GM19463 (cell line): ENCODE results near the gene ERGIC1.
"Not testable (repeated sequence)": the region's sequence is repeated elsewhere in the genome, so short reads cannot be mapped to it uniquely, and the experiment has no call there.

ENCODE experiments used
- ATAC-seq: cut with Tn5 transposase; IDR thresholded peaks from one replicate; pipeline ENCODE4 v1.9.1; 2021; ENCODE audit warnings: mild to moderate bottlenecking, moderate library complexity; ENCODE audit not compliant: unreplicated experiment

ERGIC1 gene, protein sequence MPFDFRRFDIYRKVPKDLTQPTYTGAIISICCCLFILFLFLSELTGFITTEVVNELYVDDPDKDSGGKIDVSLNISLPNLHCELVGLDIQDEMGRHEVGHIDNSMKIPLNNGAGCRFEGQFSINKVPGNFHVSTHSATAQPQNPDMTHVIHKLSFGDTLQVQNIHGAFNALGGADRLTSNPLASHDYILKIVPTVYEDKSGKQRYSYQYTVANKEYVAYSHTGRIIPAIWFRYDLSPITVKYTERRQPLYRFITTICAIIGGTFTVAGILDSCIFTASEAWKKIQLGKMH

DNA sequence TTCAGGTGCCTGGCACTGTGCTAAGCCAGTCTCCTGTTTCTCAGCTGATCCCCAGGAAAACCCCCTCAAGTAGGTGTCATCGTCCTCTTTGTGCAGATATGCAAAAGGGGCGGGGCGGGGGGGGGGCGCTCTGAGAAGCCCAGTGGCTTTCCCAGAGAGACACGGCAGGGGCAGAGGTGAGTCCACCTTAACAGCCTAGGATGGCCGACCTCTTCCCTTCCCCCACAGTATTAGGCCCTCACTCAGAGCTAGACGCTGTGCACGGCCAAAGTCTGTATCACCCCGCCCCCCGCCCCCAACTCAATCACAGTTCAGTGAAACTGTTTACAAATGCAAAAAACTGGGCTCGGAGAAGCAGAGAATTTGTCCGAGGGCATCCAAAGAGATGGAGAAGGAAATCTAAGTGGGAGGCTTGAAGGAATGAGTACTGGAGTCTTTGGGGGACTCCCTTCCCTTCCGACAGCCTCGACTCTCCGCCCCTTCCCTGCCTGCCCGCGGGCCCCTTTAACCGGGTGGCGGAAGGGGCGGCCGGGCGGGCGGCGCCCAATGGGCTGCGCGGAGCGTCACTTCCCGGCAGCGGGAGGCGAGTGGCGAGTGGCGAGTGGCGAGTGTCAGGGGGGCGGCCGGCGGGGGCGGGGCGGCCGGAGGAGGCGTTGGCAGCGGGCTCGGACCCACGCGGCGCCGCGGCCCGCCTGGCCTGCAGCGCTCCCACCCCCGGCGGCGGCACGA lies at the start of gene ERGIC1:
TSS of gene ERGIC1 (plus strand) at position 566 of the 729 bp plus-strand sequence. CDS start at position 729, 163 bp downstream.
- peak; percentile 75 for ATAC-seq

DNA sequence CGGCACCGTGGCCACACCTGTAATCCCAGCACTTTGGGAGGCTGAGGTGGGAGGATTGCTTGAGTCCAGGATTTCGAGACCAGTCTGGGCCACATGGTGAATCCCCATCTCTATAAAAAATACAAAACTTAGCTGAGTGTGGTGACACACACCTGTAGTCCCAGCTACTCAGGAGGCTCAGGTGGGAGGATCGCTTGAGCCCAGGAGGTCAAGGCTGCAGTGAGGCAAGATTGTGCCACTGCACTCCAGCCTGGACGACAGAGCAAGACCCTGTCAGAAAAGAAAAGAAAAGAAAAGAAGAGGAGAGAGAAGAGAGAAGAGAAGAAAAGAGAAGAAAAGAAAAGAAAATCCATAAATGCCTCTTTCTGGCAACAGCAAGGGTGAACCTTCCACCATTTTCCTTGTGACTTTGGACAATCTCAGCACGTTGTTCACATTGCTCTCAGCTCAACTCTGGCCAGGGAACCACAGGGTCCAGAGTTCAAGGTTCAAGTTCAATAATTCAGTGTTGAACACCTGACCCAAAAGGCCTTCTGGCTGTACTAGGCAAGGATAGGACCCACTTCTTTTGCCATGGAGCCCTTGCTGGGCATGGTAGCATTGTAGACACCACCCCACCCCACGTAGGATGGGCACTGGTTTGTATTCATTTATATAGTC lies 48.5 kb upstream of the ERGIC1 start:
- no peak for ATAC-seq

DNA sequence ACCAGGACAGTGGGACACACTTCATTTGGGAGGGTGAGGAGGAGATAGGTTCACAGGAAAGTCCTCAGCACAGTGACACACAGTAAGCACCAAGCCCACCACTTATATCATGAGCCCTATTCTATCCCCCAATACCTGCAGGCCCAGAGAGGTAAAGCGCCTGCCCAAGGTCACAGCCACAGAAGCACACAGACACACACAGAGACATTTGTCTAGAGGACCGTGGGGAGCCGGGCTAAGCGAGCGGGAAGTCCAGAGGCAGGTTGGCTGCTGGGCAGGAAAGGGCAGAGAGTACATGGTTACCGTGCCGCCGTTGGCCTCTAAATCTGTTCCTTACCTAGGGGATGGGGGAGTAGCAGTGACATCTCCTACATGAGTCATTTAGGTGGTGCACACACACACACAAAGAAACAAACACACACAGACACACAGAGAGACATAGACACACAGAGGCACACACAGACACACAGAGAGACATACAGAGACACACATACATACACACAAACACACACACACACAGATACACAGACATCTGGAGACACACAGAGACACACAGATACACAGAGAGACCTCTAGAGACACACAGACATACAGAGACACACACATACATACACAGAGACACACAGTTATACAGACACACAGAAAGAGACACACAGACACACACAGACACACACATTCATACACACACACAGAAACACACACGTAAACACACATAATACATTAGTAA lies 47.2 kb upstream of the ERGIC1 start:
- ATAC-seq = no peak

DNA sequence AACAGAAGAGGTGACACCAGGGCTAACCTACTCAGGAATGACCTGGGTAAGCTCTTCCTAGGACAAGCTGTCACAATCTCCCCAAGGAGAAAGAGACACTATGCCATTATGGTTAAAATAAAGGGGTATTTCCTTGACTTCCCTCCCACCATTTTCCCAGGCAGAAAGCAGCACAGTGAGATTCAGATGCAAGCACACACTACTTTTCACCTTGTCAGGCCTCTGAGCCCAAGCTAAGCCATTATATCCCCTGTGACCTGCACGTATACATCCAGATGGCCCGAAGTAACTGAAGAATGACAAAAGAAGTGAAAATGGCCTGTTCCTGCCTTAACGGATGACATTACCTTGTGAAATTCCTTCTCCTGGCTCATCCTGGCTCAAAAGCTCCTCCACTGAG lies 46.5 kb upstream of the ERGIC1 start:
- not testable (repeated sequence) for ATAC-seq

DNA sequence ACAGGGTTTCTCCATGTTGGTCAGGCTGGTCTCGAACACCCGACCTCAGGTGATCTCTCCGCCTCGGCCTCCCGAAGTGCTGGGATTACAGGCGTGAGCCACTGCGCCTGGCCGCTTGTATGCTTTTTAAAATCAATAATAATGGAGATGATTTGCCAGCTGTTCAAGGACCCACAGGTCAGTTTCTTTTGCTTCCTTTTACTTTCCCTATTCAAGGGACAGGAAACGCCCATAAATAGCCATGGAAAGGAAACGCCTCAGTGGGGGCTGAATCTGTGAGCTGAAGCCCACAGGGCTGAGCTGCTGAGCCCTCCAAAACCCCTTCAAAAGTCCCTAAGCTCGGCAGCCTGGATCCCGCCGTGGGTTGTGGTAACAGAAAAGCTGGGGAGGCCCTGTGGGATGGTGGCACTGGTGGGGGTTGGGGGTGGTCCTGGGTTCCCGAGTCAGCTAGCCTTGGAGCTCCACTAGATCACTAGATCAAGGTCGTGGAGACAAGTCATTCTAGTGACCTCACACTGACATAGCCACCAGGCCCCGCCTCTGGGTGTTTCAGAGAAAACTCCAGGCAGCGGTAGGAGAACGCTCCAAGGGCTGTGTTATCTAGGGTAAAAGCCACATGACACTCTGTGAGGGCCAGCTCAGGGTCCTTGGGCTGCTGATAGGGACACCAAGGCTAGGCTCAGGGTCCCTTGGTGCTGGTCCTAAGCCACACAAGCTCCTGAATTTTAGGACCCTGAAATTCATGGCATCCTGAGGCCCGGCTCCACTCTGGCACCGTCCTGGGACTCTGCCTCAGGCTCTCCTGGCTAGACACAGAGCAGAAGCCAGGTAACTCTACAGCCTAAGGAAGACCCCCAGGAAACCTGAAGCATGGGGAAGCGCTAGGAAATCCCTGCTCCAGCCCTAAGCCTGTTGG lies 45.0 kb upstream of the ERGIC1 start:
- no peak for ATAC-seq

DNA sequence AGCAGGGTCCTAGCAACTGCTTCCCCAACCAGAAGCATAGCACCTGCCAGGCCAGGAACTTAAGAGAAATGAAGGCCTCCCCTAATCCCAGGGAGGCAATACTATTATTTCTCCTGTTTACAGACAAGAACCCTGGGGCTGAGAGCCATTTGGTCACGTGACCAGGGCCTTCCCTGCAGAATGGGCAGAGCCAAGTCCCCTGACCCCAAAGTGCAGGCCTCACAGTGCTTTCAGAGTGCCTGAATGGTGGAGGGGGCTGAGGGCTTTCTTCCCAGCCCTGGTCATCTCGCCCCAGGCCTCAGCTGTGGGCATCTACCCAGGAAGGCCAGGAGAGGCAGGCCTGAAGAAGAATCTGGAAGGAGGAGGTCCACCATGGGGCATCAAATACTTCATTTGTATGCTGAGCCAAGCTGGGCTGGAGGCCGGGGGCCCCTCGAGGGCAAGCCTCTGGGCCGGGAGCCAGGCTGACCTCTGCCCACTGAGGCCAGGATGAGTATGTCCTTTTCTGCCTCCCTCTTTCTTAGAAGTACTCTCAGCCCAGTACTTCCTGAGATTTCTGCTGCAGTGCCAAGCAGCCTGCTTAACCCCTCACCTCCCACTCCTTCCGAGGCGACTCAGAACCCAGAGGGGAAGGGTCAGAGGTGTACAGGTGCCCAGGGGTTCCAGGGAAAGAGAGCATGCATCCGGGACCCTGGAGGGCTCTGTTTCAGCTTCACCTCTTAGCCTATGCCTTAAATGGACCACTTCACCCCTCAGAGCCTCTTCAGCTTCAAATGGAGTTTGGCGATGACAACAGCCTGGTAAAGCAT lies 44.2 kb upstream of the ERGIC1 start:
- ATAC-seq = no peak

DNA sequence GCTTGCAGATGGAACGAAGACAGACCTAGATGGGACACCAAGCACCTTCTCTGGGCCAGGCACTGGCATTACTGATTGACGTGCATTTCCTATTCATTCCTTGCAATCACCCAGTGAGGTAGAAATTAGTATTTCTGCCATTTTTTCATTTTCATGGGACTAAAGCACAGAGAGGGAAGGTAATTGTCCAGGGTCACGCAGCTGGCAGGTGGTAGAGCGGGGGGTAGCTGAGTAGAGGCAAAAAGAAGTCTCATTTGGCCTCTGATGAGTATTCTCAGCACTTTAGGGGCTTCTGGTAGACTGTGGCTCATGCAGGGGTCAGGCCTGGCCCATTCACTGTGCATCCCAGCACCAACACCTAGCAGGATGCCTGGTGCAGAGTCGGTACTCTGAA lies 43.6 kb upstream of the ERGIC1 start:
- ATAC-seq = no peak

DNA sequence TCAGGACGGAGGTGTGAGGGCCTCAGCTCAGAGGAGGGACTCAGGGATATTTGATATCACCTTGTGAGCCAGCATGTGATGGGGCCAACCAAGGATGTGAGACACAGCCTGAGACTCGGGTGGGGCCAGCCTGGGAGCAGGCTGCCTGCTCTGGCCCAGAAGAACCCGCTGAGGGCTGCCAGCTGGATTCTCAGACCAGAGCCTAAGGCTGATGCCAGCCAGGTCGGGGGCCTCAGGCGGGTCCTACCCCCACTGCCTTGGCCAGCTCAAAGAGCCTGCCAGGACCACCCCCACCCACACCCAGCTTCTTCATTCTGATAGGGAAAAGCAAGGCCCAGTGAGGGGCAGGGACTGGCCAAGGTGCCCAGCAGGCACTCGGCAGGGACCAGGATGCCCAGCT lies 42.8 kb upstream of the ERGIC1 start:
- no peak for ATAC-seq

DNA sequence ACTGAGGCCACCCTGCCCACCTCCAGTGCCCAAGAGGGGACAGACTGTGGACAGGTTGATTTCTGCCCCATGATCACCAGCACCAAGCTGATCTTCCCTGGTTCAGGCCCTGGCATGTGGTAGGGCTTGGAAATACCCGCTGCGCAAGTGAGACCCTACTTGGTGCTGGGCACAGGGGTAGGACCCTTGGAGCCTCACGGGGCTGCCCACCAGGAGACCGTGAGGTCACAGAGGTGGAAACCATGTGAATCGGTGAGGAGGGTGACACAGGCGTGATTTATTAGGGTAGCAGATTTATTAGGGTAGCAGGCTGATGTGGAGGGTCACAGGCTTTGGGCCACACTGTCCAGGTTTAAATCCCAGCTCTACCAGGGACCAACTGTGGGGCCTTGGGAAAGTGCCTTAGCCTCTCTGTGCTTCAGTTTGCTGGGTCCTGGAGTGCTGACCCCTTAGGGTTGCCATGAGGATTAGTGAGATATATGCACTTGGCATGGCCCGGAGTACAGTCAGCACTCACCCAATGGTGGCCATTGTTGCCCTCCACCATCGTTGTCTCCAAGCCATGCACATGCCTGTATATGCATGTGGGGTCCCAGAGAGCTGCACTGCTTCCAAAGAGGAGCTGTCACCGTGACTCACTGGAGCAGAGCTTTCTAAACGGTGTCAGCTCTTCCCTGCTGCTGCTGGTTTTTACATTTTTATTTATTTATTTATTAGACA lies 42.2 kb upstream of the ERGIC1 start:
- ATAC-seq = no peak

DNA sequence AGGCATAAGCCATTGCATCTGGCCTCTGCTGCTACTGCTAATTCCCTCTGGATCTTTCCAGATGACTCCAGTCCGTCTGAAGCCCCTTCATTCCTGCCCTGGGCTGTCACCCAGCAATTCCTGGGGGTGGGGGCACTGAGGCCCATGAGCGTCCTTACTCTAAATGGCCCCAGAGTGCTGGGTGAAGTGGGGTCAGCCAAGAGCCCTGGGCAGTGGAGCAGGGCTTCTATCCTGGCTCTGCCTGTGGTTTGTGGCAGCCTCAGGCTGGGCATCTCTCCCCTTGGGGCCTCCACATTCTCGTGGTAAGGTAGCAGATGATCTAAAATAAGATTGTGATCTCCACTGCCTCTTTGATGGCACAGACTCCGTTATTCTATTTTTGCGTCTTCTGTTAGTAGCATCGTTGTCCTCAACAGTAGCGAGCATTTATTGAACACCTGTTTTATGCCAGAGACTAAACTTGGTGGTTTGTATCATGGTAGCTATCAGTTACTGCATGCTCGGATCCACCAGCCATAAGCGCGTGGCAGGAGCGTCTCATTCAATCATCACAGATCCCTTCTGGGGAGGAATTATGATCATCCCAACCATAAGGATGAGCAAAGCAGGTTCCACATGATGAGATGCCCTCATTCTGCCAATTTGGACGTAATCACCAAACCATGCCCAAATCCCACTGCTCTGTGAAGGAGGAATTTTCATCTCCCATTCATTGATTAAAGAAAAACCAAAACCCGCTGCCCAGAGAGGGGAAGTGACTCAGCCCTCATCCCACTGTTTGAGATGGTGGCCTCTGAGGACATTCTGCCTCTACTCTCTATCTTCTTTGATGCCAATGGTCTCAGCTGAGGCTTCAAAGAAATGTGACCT lies 41.1 kb upstream of the ERGIC1 start:
- no peak for ATAC-seq

DNA sequence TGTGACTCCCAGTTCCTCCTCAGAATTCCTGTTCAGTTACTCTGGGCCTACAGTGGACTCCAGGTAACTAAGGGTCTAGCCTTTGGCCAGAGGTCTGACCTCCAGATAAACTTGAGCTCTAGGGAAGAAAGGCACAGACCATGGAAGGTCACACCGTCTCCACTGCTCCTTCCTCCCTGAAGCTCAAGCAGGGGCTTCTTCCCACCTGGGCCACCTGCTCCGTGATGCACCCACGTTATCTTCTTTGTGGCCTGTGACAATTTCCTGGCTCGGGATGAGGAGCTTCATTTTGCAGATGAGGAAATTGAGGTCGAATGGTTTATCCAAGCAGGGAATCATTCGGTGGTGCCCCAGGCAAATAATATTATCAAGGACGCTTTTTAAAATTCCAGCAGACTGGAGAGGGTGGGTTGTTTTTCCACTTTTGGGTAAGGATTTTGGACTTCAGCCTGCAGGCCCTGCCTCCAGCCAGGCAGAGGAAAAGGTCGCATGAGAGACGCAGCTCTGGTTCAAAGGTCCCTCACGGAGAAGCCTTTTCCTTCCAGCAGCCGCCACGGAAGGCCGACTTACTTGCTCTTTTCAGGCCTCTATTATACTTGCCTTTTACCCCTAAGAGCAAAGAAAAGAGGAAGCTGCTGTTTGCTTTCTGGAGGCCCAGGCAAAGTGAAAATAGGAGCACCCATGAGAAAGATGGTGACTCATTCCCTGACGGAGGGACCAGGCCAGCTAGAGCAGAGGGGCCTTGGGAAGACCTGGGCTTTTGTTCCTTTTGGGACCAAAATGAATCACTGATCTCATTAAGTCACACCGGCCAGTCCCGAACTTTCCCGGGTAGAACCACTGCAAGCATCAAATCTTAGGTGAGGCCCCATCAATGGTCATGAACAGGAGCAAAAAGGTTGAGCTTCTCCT lies 40.2 kb upstream of the ERGIC1 start:
- ATAC-seq = peak; percentile 66

DNA sequence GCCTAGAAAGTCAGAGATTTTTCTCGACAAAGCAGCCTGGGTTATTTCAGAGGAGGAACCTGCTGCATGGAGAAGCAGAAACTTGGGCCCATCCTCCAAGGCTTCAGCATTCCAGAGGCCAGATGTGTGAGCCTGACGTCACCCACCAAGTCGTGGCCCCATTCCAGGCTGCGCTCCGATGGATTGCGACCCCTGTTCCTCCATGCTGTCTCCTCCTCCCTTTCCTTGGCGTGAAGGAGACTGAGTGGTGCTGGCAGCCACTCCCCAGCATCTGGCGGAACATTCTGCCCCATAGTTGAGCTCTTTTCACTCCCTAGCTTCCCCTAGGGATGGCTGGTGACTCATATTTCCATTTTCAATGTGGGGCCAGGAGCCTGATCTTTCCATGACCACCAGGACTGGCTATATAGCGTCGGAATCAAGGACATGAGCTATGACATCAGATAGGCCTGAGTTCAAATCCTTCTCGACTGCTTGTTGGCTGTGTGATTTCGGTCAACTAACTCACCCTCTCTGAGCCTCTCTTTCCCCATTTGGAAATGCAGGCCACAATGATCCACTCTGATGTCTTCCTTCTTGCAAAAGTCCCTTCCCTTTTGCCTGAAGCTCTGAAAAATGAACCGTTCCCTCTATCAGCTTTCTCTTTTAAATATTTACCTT lies 38.6 kb upstream of the ERGIC1 start:
- ATAC-seq = no peak

DNA sequence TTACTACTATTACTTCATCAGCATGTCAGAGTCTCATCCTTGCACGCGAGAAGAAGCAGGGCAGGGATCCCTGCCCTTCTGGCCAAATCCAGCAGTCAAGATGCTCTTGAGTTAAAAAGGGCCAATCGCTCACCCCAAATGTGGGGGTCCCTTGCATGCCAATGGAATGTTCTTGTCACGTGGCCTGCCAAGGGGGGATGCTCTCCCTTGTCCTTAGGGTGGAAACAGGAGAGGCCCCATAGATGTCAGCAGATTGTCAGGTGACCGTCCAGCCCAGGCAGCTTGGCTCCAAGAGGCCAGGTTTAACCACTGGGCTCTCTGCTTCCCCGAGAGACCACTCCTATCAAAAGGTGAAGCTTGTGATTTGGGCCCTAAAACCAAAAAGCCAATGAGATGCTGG lies 37.7 kb upstream of the ERGIC1 start:
- no peak for ATAC-seq

DNA sequence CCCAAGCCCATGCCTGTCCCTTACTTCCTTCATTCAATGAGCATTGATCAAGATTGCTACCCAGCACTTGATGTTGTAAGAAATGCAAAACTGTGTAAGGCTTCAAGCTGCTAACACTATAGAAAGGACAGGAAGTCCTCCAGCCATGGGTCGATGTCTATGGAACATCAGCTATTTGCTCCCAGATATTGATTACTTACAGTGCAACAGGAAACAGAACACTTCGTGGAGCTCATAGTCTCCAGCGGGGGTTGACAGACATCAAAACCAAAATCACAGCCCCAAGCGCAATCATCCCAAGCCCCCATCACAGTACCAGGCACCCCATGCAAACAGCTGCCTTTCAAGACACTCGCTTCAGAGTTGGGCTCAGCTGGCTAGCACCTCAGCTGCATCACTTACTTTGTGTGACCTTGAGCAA lies 36.3 kb upstream of the ERGIC1 start:
- ATAC-seq = no peak

DNA sequence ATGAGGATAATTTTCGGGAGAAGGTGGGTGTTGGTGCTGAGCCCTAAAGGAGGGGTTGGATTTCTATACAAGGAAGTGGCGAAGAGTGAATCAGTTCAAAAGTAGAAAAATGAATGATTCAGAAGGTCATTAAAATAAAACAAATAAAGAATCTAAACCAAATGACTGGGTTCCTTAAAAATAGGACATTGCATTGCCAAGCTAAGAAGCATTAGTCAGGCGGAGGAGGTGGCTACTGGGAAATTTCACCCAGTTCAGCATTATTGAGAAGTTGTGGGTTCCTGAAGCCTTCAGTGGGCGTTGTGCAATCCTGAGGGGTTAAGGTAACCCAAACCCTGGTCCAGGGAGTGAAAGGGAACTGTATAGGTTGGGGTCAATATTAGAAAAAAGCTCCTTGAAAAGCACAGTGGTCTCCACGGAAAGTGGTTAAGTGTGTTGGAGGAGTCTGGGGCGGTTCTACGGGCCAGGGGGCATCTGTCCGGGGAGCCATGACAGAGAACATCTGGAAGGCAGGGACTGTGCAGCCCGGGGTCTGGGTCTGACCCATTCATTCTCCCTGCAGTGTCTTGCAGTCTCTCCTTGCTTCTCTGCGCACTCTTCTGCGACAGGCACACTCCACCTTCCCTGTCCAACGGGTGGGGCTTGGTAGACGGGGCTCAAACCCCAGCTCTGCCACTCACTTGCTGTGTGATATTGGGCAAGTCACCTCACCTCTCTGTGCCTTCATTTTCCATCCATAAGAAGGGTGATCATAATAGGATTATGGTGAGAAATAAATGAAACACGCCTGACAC lies 35.4 kb upstream of the ERGIC1 start:
- no peak for ATAC-seq
